SK-N-SH (cell line): ENCODE results near the gene PRR15. TPM values are rescaled to one million over a fixed set of nuclear protein-coding genes. Genes with fewer than 3 reads are reported as not detected.

Source experiments
- CTCF ChIA-PET: fragments of 300-600, 350-600 bp; formaldehyde crosslinking; extraction: SDS; loops from one replicate; lab custom pipeline; 2021; lab: Yijun Ruan, JAX
- POLR2A ChIA-PET: fragments of 350-600 bp; sonication (Branson Sonifier 250); formaldehyde crosslinking; extraction: SDS; loops from one replicate; lab custom pipeline; 2020; ENCODE audit warnings: antibody characterized with exemption, inconsistent platforms; lab: Yijun Ruan, JAX
- DNase-seq: peaks from one replicate; pipeline ENCODE4 v3.0.0; 2012
- H2AFZ ChIP-seq: fragments of 200-600 bp; sonication (generic); 2 replicates; pipeline ENCODE4 v1.8.1; 2016; ENCODE audit warnings: antibody characterized with exemption, mild to moderate bottlenecking, low read depth
- H3F3A ChIP-seq: fragments of 200-600 bp; sonication (generic); replicated peaks from 2 replicates; pipeline ENCODE3; 2016; ENCODE audit warnings: antibody characterized with exemption, mild to moderate bottlenecking; ENCODE audit not compliant: insufficient read depth
- H3K27ac ChIP-seq, 2 experiments: fragments of 200-500 bp in 1 of 2; fragments of 200-600 bp in 1 of 2; sonication (Bioruptor generic) in 1 of 2; sonication (generic), shearing (Covaris generic) in 1 of 2; 2 replicates each; pipeline versions ENCODE4 v1.5.1 to v1.6.1; 2014 to 2016; ENCODE audit warnings: low read depth in 2 of 2, inconsistent platforms in 1 of 2, low read length in 1 of 2, mild to moderate bottlenecking in 1 of 2, mixed read lengths in 1 of 2
- H3K27me3 ChIP-seq: fragments of 200-600 bp; sonication (generic), shearing (Covaris generic); 2 replicates; pipeline ENCODE4 v1.6.1; 2016; ENCODE audit warnings: mixed run types; ENCODE audit not compliant: insufficient read depth
- H3K36me3 ChIP-seq, 2 experiments: fragments of 200-500 bp in 1 of 2; fragments of 200-600 bp in 1 of 2; sonication (Bioruptor generic) in 1 of 2; sonication (generic) in 1 of 2; replicated peaks in 1 of 2; 2 replicates each; pipeline versions ENCODE3 to v1.5.1; 2014 to 2016; ENCODE audit warnings: low read length in 1 of 2, mild to moderate bottlenecking in 1 of 2; ENCODE audit not compliant: insufficient read depth in 2 of 2, control insufficient read depth in 1 of 2
- H3K4me1 ChIP-seq, 2 experiments: fragments of 200-500 bp in 1 of 2; fragments of 200-600 bp in 1 of 2; sonication (Bioruptor generic) in 1 of 2; sonication (generic), shearing (Covaris generic) in 1 of 2; 2 replicates each; pipeline versions ENCODE4 v1.5.1 to v1.6.1; 2014 to 2016; ENCODE audit warnings: low read depth in 1 of 2, low read length in 1 of 2, mixed run types in 1 of 2; ENCODE audit not compliant: insufficient read depth in 2 of 2, control insufficient read depth in 1 of 2
- H3K4me2 ChIP-seq: fragments of 200-600 bp; sonication (generic), shearing (Covaris generic); 2 replicates; pipeline ENCODE4 v1.6.1; 2017; ENCODE audit warnings: mixed run types
- H3K4me3 ChIP-seq, 2 experiments: fragments of 200-500 bp in 1 of 2; fragments of 200-600 bp in 1 of 2; sonication (Bioruptor generic) in 1 of 2; sonication (generic), shearing (Covaris generic) in 1 of 2; 2 replicates each; pipeline versions ENCODE4 v1.5.1 to v1.8.1; 2014 to 2016; ENCODE audit warnings: low read depth in 2 of 2, inconsistent platforms in 1 of 2, low read length in 1 of 2, mild to moderate bottlenecking in 1 of 2, mixed read lengths in 1 of 2, moderate library complexity in 1 of 2
- H3K79me2 ChIP-seq: fragments of 200-600 bp; sonication (generic); 2 replicates; pipeline ENCODE4 v1.8.1; 2017; ENCODE audit warnings: mild to moderate bottlenecking; ENCODE audit not compliant: insufficient read depth
- H3K9ac ChIP-seq: fragments of 200-600 bp; sonication (generic); 2 replicates; pipeline ENCODE4 v1.6.1; 2017; ENCODE audit warnings: mixed run types
- H3K9me2 ChIP-seq: fragments of 200-600 bp; sonication (generic); 2 replicates; pipeline ENCODE4 v1.6.1; 2017; ENCODE audit warnings: mixed run types
- H3K9me3 ChIP-seq: fragments of 200-600 bp; sonication (generic); 2 replicates; pipeline ENCODE4 v1.6.1; 2017; ENCODE audit warnings: mixed run types, mild to moderate bottlenecking, moderate library complexity
- H4K20me1 ChIP-seq: fragments of 200-600 bp; sonication (generic); 2 replicates; pipeline ENCODE4 v1.6.1; 2017; ENCODE audit warnings: mild to moderate bottlenecking, mixed run types; ENCODE audit not compliant: insufficient read depth
- CTCF ChIP-seq: fragments of 200-600 bp; sonication (generic); IDR thresholded peaks from 2 replicates; pipeline ENCODE4 v1.6.1; 2017; ENCODE audit warnings: antibody characterized with exemption, mild to moderate bottlenecking, moderate library complexity
- EZH2phosphoT487 ChIP-seq: fragments of 200-600 bp; sonication (generic); IDR thresholded peaks from 2 replicates; pipeline ENCODE4 v1.6.1; 2017; ENCODE audit warnings: low read depth, mixed run types, mild to moderate bottlenecking, antibody characterized with exemption, moderate library complexity, borderline replicate concordance
- GABPA ChIP-seq: IDR thresholded peaks from 2 replicates; pipeline ENCODE4 v1.4.0; 2012; ENCODE audit warnings: low read depth, mild to moderate bottlenecking
- GATA2 ChIP-seq: sonication (generic); formaldehyde crosslinking; IDR thresholded peaks from 2 replicates; pipeline ENCODE4 v1.5.0; 2020; ENCODE audit warnings: mild to moderate bottlenecking, missing genetic modification reagents
- IRF3 ChIP-seq: fragments of 150-350 bp; IDR thresholded peaks from 2 replicates; pipeline ENCODE4 v1.6.1; 2016; ENCODE audit warnings: mild to moderate bottlenecking, low read depth, low read length
- MAX ChIP-seq: IDR thresholded peaks from 2 replicates; pipeline ENCODE4 v1.4.0; 2012; ENCODE audit warnings: low read depth
- MXI1 ChIP-seq: IDR thresholded peaks from 2 replicates; pipeline ENCODE4 v1.6.1; 2012; ENCODE audit warnings: mild to moderate bottlenecking, low read depth, low read length, improper control_type of control experiment
- NFIC ChIP-seq: IDR thresholded peaks from 2 replicates; pipeline ENCODE4 v1.4.0; 2012; ENCODE audit warnings: borderline replicate concordance
- NRF1 ChIP-seq: IDR thresholded peaks from 2 replicates; pipeline ENCODE4 v1.6.1; 2012; ENCODE audit warnings: low read depth, mild to moderate bottlenecking, low read length
- POLR2AphosphoS5 ChIP-seq: IDR thresholded peaks from 2 replicates; pipeline ENCODE4 v1.6.1; 2012; ENCODE audit warnings: low read depth, low read length
- RAD21 ChIP-seq: IDR thresholded peaks from 2 replicates; pipeline ENCODE4 v1.6.1; 2012; ENCODE audit warnings: mild to moderate bottlenecking, low read length
- RCOR1 ChIP-seq: fragments of 150-350 bp; IDR thresholded peaks from 2 replicates; pipeline ENCODE4 v1.6.1; 2017; ENCODE audit warnings: antibody characterized with exemption, low read length
- REST ChIP-seq: IDR thresholded peaks from 2 replicates; pipeline ENCODE4 v1.6.1; 2012; ENCODE audit warnings: mild to moderate bottlenecking, low read depth, low read length, moderate library complexity
- SIN3A ChIP-seq: IDR thresholded peaks from 2 replicates; pipeline ENCODE4 v1.6.1; 2012; ENCODE audit warnings: low read depth, mild to moderate bottlenecking, low read length, moderate library complexity, borderline replicate concordance
- SMC3 ChIP-seq: IDR thresholded peaks from 2 replicates; pipeline ENCODE4 v1.6.1; 2012; ENCODE audit warnings: low read depth, low read length, improper control_type of control experiment
- TCF12 ChIP-seq: IDR thresholded peaks from 2 replicates; pipeline ENCODE4 v1.4.0; 2012
- TEAD4 ChIP-seq: IDR thresholded peaks from 2 replicates; pipeline ENCODE4 v1.4.0; 2012; ENCODE audit warnings: mild to moderate bottlenecking, borderline replicate concordance; ENCODE audit not compliant: insufficient read depth
- USF2 ChIP-seq: fragments of 150-350 bp; IDR thresholded peaks from 2 replicates; pipeline ENCODE4 v1.6.1; 2017; ENCODE audit warnings: antibody characterized with exemption, low read length, low read depth, borderline replicate concordance
- YY1 ChIP-seq: IDR thresholded peaks from 2 replicates; pipeline ENCODE4 v1.4.0; 2012; ENCODE audit warnings: low read depth, mild to moderate bottlenecking
- WGBS: methylation state at CpG from one replicate; pipeline ENCODE4 v1.1.6; 2017; ENCODE audit warnings: low lambda C conversion rate; 5-methylcytosine and 5-hydroxymethylcytosine counted together
- polyA plus RNA-seq, 3 experiments: library from polyadenylated mRNA; depleted of rRNA; stranded (reverse); fragments of >200 nt; gene quantifications; 2 replicates each; pipeline ENCODE4 v1.2.3, GENCODE V29; 2012

Gene PRR15
- polyA plus RNA-seq, 1 of the 3 experiments (the other 2 are of a cell fraction) = 0.49 TPM

GRCh38 chr7:29565224-29565630, 1.6 kb downstream of the PRR15 start:
- Histone ChIP-seq H3K79me2 (no peaks in the 10 kb centered on the region), H4K20me1 (no peaks in the 10 kb centered on the region), H3K9me3 (no peaks in the 10 kb centered on the region), H3K4me3 (peak overlapping the region; percentile 62 to 70), H3K27ac (peak overlapping the region in 1 of 2 experiments; percentile 74; a peak in 1 of 4 replicates), H3K4me2 (peak overlapping the region; percentile 92), H2AFZ (peak overlapping the region; percentile 84), H3K4me1 (peaks cover 0 to 38% of the 10 kb centered on the region in 2 experiments; a peak in 1 of 4 replicates), H3K9ac (no peak overlapping the region), H3F3A (no peaks in the 10 kb centered on the region), H3K36me3 (no peaks in the 10 kb centered on the region), H3K27me3 (peaks cover 33% of the 10 kb centered on the region), H3K9me2 (no peaks in the 10 kb centered on the region)
- POLR2A ChIA-PET = no interaction called here
- no peak for TF ChIP-seq REST
- no peak for TF ChIP-seq EZH2phosphoT487
- TF ChIP-seq MXI1 = no peak
- TF ChIP-seq GABPA = no peak
- no peak for TF ChIP-seq NRF1
- no peak for TF ChIP-seq SIN3A
- TF ChIP-seq NFIC = no peak
- no peak for TF ChIP-seq TEAD4
- no peak for TF ChIP-seq POLR2AphosphoS5
- TF ChIP-seq USF2 = no peak
- no peak for TF ChIP-seq YY1
- no peak for TF ChIP-seq GATA2
- no peak for TF ChIP-seq RAD21
- no peak for TF ChIP-seq CTCF
- no peak for TF ChIP-seq IRF3
- no peak for TF ChIP-seq TCF12
- no peak for TF ChIP-seq SMC3
- no peak for TF ChIP-seq RCOR1
- TF ChIP-seq MAX = no peak
- DNase-seq = peak; percentile 47
- CTCF ChIA-PET = interaction anchor here (0.6 to 2.0 kb wide), 6 partner anchors 12 to 848 kb away, joined by 3 to 4 read pairs (median 3); no protein-coding TSS in a partner anchor
- 15% methylated on average over 10 of the region's 10 CpGs for WGBS
